ENCODE results near the gene PCDH17.

PCDH17 gene

DNA sequence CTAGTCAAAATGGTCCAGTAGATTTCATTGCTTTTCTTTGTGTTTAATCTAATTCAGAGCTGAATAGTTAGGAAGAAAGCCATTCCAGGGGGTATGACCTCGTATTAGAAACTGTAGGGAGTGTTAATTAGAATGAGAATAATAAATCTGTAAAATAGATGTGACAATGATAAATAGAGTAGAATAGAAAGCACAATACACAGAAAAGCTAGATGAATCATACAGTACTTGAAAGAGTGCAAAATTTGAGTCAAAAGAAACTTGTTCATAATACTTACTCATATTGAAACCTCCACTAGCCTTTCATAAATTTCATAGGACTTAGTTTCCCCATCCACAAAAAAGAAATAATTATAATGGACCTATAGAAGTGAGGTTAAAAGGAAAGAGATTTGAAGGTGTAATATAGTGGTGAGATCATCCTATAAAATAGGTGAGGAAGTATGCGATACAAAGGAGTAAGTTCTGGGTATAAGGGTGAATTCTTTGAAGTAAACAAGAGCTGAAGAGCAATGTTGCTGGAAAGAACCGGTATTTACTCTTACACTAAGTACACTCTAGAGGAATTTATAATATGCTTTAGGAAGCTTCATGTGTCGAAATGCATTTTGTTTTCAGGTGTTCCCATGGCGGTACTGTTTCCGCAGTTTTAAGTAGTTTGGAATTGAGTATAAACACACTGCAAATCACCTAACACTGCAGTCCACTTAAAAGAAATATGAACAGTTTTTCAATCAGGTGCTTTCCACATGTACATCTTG is 21.9 kb downstream of the PCDH17 start:
- no peak for TF ChIP-seq CREB1 (IDR thresholded peaks at IDR 0.05; ENCODE audit: low read depth)
- TF ChIP-seq TEAD4 (IDR thresholded peaks at IDR 0.05) = no peak
- TF ChIP-seq REST (IDR thresholded peaks at IDR 0.05; ENCODE audit: low read depth) = no peak
- no peak for TF ChIP-seq YY1 (IDR thresholded peaks at IDR 0.05; ENCODE audit: low read depth)
- no peak for TF ChIP-seq EP300 (IDR thresholded peaks at IDR 0.05; ENCODE audit: borderline replicate concordance)

- no peak for TF ChIP-seq TEAD4 (IDR thresholded peaks at IDR 0.05)
- no peak for TF ChIP-seq CREB1 (IDR thresholded peaks at IDR 0.05; ENCODE audit: low read depth)
- TF ChIP-seq YY1 (IDR thresholded peaks at IDR 0.05; ENCODE audit: low read depth) = no peak
- TF ChIP-seq FOXM1 (IDR thresholded peaks at IDR 0.05; ENCODE audit: borderline replicate concordance, low read depth) = no peak
These were observed 33.9 kb downstream of the PCDH17 start for GRCh38 chr13:57665481-57665880.

GRCh38 chr13:57666131-57666953 is 34.8 kb downstream of the PCDH17 start:
- TF ChIP-seq EGR1 (IDR thresholded peaks at IDR 0.05) = no peak
- no peak for TF ChIP-seq TCF12 (IDR thresholded peaks at IDR 0.05; ENCODE audit: low read depth)
- TF ChIP-seq YY1 (IDR thresholded peaks at IDR 0.05; ENCODE audit: low read depth) = no peak
- no peak for TF ChIP-seq REST (IDR thresholded peaks at IDR 0.05; ENCODE audit: low read depth)
- no peak for TF ChIP-seq NFIC (IDR thresholded peaks at IDR 0.05)
- no peak for TF ChIP-seq USF1 (IDR thresholded peaks at IDR 0.05)
- TF ChIP-seq CREB1 (IDR thresholded peaks at IDR 0.05; ENCODE audit: low read depth) = no peak
- no peak for TF ChIP-seq TAF1 (IDR thresholded peaks at IDR 0.05; ENCODE audit: low read depth)
- no peak for TF ChIP-seq CEBPB (IDR thresholded peaks at IDR 0.05)
- no peak for TF ChIP-seq RAD21 (IDR thresholded peaks at IDR 0.05; ENCODE audit: low read depth)
- TF ChIP-seq MAX (IDR thresholded peaks at IDR 0.05) = no peak
- TF ChIP-seq TEAD4 (IDR thresholded peaks at IDR 0.05) = no peak
- TF ChIP-seq FOXM1 (IDR thresholded peaks at IDR 0.05; ENCODE audit: borderline replicate concordance, low read depth) = no peak
- TF ChIP-seq EP300 (IDR thresholded peaks at IDR 0.05; ENCODE audit: borderline replicate concordance) = no peak
- TF ChIP-seq ZBTB7A (IDR thresholded peaks at IDR 0.05; ENCODE audit: low read depth) = no peak

DNA sequence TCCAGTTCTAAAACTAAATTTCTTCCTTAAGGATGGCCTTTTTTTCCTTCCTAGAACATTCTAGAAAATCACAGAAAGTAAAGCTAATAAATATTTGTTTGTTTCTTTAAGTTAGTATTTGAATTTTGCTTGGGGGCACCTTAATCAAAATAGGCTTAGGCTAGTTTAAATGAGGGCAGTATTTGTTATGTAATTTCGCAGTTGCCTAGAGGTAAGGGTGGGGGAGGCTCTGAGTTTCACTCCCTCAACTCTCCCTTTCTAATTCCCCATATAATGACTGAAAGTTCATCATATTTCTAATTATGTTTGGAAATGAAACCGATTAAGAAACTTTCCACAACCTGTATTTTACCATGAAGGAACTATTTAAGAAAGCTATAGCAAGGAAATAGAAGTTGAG is 40.6 kb downstream of the PCDH17 start:
- no peak for TF ChIP-seq REST (IDR thresholded peaks at IDR 0.05; ENCODE audit: low read depth)
- no peak for TF ChIP-seq ZBTB7A (IDR thresholded peaks at IDR 0.05; ENCODE audit: low read depth)
- no peak for TF ChIP-seq CEBPB (IDR thresholded peaks at IDR 0.05)
- TF ChIP-seq USF1 (IDR thresholded peaks at IDR 0.05) = no peak
- no peak for TF ChIP-seq YY1 (IDR thresholded peaks at IDR 0.05; ENCODE audit: low read depth)
- TF ChIP-seq EGR1 (IDR thresholded peaks at IDR 0.05) = no peak
- TF ChIP-seq EP300 (IDR thresholded peaks at IDR 0.05; ENCODE audit: borderline replicate concordance) = no peak
- TF ChIP-seq TCF12 (IDR thresholded peaks at IDR 0.05; ENCODE audit: low read depth) = no peak
- TF ChIP-seq RAD21 (IDR thresholded peaks at IDR 0.05; ENCODE audit: low read depth) = no peak
